BLaER1 (cell line): ENCODE results near the gene ABCA3.

ENCODE experiments used
- H3K27ac ChIP-seq: shearing (Covaris generic); formaldehyde crosslinking; 2 replicates; pipeline ENCODE4 v1.8.1; 2022
- H3K27me3 ChIP-seq: shearing (Covaris generic); formaldehyde crosslinking; 2 replicates; pipeline ENCODE4 v1.8.1; 2022
- H3K36me3 ChIP-seq: shearing (Covaris generic); formaldehyde crosslinking; 2 replicates; pipeline ENCODE4 v1.8.1; 2022
- H3K4me1 ChIP-seq: shearing (Covaris generic); formaldehyde crosslinking; 2 replicates; pipeline ENCODE4 v1.8.1; 2022
- H3K4me2 ChIP-seq: shearing (Covaris generic); formaldehyde crosslinking; 2 replicates; pipeline ENCODE4 v1.8.1; 2022
- H3K4me3 ChIP-seq: shearing (Covaris generic); formaldehyde crosslinking; 2 replicates; pipeline ENCODE4 v1.8.1; 2022
- H3K9ac ChIP-seq: shearing (Covaris generic); formaldehyde crosslinking; 2 replicates; pipeline ENCODE4 v1.8.1; 2022
- H3K9me3 ChIP-seq: shearing (Covaris generic); formaldehyde crosslinking; 2 replicates; pipeline ENCODE4 v1.8.1; 2022
- H4K20me1 ChIP-seq: shearing (Covaris generic); formaldehyde crosslinking; 2 replicates; pipeline ENCODE4 v1.8.1; 2022
- Cebpa-rat ChIP-seq: shearing (Covaris generic); IDR thresholded peaks from 2 replicates; pipeline ENCODE4 v1.8.1; 2022

The ABCA3 gene

DNA sequence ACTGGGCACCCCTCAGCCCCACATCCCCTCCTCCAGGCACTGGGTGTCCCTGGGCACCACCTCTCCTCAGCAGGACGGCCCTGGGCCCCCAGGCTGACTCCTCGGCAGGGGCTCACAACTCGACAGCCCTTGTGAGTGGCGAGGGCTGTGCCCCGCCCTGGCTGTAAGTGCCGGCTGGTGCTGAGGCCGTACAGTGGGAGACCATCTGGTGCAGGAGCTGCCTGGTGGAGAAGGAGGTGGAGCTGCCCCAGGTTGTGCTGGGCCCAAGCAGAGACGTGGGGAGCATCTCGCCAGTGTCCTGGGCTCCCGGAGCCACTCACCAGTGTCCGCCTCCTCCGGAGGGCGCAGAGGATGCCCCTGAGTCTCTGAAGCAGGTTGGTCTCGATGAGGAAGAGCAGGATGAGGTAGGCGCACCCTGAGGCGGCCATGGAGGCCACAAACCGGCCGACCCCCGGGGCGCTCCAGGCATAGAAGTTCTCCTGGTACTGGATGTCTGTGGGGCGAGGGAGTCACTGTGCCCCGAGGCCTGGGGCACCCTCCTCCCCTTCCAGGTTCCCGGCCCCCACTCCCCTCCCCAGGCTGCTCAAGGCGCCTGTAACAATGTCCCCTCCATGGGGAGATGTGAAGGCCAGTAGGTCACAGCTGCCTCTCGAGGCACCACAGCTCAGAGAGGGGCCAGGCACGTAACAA lies 57.5 kb downstream of the ABCA3 start:
- H3K4me1 ChIP-seq = peaks cover under 1% of the 10 kb centered on the region
- H3K27me3 ChIP-seq = no peaks in the 10 kb centered on the region
- peaks cover 27% of the 10 kb centered on the region; the same call in 1 of the 2 replicates for H3K36me3 ChIP-seq
- no peak overlapping the region for H3K4me3 ChIP-seq
- H3K27ac ChIP-seq = no peak overlapping the region
- H3K9ac ChIP-seq = no peak overlapping the region
- H3K4me2 ChIP-seq = no peak overlapping the region
- H3K9me3 ChIP-seq = no peaks in the 10 kb centered on the region
- TF ChIP-seq Cebpa-rat = no peak
- no peaks in the 10 kb centered on the region for H4K20me1 ChIP-seq

DNA sequence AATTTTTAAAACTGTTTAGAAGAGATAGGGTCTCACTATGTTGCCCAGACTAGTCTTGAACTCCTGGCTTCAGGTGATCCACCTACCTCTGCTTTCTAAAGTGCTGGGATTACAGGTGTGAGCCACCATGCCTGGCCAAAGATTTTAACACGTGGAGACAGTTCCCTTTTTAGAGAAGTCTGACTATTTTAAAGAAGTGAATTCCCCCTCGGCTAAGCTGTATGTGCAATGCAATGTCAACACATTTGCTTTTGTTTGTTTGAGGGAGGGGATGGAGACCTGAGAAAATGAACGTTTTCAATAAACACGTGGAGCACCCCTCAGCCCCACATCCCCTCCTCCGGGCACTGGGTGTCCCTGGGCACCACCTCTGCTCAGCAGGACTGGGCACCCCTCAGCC lies 58.3 kb downstream of the ABCA3 start:
- H3K4me3 ChIP-seq = no peak overlapping the region
- no peaks in the 10 kb centered on the region for H3K4me1 ChIP-seq
- no peak for TF ChIP-seq Cebpa-rat
- peaks cover 34% of the 10 kb centered on the region; the same call in 1 of the 2 replicates for H3K36me3 ChIP-seq
- no peak overlapping the region for H3K27ac ChIP-seq
- H4K20me1 ChIP-seq = no peaks in the 10 kb centered on the region
- no peak overlapping the region for H3K4me2 ChIP-seq
- H3K9ac ChIP-seq = no peak overlapping the region
- no peaks in the 10 kb centered on the region for H3K9me3 ChIP-seq
- H3K27me3 ChIP-seq = no peaks in the 10 kb centered on the region

DNA sequence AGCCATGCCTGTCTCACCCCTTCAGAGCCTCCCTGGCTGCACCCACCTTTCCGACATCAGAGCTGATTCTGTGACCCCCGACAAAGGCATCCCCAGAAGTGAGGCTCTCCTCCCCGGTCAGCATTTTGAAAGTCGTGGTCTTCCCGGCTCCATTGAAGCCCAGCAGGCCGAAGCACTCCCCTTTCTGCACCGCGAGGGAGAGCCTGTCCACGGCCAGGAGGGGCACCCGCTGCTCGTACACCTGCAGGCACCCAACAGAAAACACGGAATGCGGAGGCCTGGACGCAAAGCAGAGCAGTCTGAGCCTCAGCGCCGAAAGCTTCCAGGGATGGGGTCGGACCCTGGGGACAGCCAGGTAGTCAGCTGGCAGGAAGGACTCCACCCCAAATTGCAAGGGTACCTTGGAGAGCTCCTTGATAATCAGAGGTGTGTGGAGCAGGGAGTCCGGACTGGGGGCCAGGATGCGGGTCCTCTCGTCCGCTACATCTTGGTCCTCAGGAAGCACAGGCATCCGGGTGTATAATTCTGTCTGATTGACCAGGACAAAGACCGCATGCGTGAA lies 59.5 kb downstream of the ABCA3 start:
- Histone ChIP-seq H3K4me2 (no peak overlapping the region), H3K9ac (no peak overlapping the region), H3K36me3 (peaks cover 38% of the 10 kb centered on the region; the same call in 1 of the 2 replicates), H3K9me3 (no peaks in the 10 kb centered on the region), H4K20me1 (no peaks in the 10 kb centered on the region), H3K27me3 (no peaks in the 10 kb centered on the region), H3K27ac (no peak overlapping the region), H3K4me1 (peaks cover 4% of the 10 kb centered on the region), H3K4me3 (no peak overlapping the region)
- TF ChIP-seq Cebpa-rat = no peak

DNA sequence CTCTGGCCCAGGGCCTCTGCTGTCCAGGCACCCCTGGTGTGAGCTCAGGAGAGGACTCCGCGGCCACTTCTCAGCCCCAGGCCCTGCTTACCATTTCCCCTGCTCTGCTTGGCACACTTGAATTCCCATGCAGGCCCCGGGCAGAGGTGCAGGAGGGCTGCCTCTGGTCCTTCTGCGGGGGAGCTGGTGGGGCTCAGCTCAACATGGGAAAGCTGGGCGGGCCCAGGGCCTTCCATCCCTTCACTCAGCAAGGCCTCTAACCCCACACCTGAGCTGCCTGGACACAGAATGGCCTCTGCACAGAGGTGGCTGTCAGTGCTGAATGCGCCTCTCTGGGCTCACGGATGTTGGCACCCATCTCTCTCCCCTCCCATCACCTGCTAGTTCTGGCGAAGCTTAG lies 60.1 kb downstream of the ABCA3 start:
- peaks cover 8% of the 10 kb centered on the region for H3K4me1 ChIP-seq
- H3K4me2 ChIP-seq = no peak overlapping the region
- H3K27ac ChIP-seq = no peak overlapping the region
- H3K9ac ChIP-seq = no peak overlapping the region
- H3K36me3 ChIP-seq = peaks cover 41% of the 10 kb centered on the region; the same call in 1 of the 2 replicates
- H3K9me3 ChIP-seq = no peaks in the 10 kb centered on the region
- no peak overlapping the region for H3K4me3 ChIP-seq
- no peaks in the 10 kb centered on the region for H4K20me1 ChIP-seq
- TF ChIP-seq Cebpa-rat = no peak
- no peaks in the 10 kb centered on the region for H3K27me3 ChIP-seq

DNA sequence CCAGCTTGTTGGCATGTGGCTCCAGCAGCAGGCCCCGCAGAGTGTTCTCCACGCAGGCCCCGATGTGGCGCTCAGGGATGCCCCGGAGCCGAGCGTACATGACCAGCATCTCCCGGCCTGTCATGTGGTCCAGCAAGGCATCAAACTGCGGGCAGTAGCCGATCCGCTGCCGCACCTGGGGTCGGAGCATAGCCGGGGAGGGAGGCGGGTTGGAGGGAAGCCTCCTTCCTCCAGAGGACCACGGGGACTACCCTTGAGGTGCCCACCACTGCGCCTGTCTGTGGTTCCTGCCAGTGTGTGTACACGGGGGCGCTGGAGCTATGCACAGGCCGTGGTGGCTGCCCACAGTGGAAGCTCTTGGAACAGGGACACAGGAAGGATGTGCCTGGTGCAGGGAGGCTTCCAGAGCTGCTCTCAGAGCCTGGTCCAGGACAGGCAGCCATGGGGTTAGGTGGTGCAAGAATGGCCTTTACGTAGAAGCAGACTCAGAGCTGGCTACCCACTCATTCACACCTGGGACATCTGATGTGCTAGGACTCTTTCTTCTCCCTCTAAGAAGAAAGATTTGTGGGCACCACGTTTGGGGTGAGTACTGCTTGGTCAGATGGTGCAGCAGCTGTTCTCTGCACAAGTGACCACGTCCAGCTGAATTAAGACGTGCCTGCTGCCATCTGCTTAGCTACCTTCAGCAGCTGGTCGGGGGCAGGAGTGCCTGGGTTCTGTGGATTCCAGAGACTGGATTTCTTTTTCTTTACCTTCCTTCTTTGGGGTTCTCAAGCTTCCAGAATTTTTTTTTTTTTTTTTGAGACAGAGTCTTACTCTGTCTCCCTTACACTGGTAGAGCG lies 61.4 kb downstream of the ABCA3 start:
- TF ChIP-seq Cebpa-rat = no peak
- Histone ChIP-seq H3K9ac (no peak overlapping the region), H4K20me1 (no peaks in the 10 kb centered on the region), H3K4me3 (no peak overlapping the region), H3K9me3 (no peaks in the 10 kb centered on the region), H3K4me2 (no peak overlapping the region), H3K4me1 (peaks cover 8% of the 10 kb centered on the region), H3K27ac (no peak overlapping the region), H3K27me3 (no peaks in the 10 kb centered on the region), H3K36me3 (peaks cover 28% of the 10 kb centered on the region; the same call in 1 of the 2 replicates)

DNA sequence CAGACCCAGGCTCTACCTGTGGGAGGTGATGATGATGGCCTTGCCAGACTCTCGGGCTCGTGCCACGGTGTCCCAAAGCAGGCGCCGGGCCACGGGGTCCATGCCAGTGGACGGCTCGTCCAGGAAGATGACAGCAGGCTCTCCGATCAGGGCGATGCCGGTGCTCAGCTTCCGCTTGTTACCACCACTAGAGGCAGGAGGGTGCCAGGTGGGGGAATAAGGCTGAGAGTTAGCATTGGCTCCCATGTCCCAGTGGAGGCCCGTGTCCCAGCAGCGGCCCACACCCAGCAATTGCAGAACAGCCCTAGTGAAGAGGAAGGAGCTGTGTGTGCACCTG lies 62.3 kb downstream of the ABCA3 start:
- H3K4me1 ChIP-seq = peaks cover 8% of the 10 kb centered on the region
- no peak overlapping the region for H3K27ac ChIP-seq
- no peak overlapping the region for H3K4me2 ChIP-seq
- H3K9me3 ChIP-seq = no peaks in the 10 kb centered on the region
- no peak overlapping the region for H3K4me3 ChIP-seq
- peaks cover 26% of the 10 kb centered on the region; the same call in 1 of the 2 replicates for H3K36me3 ChIP-seq
- no peak overlapping the region for H3K9ac ChIP-seq
- no peaks in the 10 kb centered on the region for H4K20me1 ChIP-seq
- no peak for TF ChIP-seq Cebpa-rat
- no peaks in the 10 kb centered on the region for H3K27me3 ChIP-seq

DNA sequence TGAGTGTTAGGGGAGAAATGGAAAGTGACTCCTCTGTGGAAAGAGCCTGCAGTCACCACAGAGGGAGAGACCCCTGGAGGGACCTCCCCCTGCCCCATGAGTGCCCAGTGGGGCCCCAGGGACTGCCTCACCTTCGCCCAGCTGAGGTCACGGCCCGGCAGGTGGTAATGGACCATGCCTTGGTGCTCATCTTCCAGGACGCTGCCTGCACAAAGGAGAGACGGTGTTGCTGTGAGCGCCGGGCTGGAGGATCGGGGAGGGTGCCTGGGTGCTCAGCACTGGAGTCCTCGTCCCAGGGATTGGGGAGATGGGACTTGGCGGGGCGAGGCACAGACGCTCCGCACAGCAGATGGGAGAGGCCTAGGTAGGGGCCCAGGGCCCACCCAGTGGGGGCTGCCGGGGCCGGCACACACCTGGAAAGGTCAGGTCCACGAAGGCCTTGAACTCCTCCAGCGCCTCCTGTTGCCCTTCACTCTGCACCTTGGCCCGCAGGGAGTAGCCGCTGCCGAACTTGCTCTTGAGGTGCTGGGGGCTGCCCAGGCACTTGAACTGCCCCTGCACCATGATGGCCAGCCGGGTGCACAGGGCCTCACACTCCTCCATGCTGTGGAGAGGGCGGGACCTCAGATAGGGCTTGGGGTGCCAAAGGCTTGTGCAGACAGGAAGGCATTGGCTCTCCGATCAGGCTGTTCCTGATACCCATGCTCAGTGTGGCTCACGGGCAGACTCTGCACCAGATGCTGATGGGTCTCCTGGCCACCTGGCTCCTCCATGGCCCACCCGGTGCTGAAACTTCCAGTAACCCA lies 62.9 kb downstream of the ABCA3 start:
- no peak overlapping the region for H3K4me2 ChIP-seq
- H3K4me1 ChIP-seq = peaks cover 8% of the 10 kb centered on the region
- no peaks in the 10 kb centered on the region for H4K20me1 ChIP-seq
- no peak for TF ChIP-seq Cebpa-rat
- peaks cover 24% of the 10 kb centered on the region; the same call in 1 of the 2 replicates for H3K36me3 ChIP-seq
- no peak overlapping the region for H3K4me3 ChIP-seq
- H3K27me3 ChIP-seq = no peaks in the 10 kb centered on the region
- H3K27ac ChIP-seq = no peak overlapping the region
- no peaks in the 10 kb centered on the region for H3K9me3 ChIP-seq
- H3K9ac ChIP-seq = no peak overlapping the region

DNA sequence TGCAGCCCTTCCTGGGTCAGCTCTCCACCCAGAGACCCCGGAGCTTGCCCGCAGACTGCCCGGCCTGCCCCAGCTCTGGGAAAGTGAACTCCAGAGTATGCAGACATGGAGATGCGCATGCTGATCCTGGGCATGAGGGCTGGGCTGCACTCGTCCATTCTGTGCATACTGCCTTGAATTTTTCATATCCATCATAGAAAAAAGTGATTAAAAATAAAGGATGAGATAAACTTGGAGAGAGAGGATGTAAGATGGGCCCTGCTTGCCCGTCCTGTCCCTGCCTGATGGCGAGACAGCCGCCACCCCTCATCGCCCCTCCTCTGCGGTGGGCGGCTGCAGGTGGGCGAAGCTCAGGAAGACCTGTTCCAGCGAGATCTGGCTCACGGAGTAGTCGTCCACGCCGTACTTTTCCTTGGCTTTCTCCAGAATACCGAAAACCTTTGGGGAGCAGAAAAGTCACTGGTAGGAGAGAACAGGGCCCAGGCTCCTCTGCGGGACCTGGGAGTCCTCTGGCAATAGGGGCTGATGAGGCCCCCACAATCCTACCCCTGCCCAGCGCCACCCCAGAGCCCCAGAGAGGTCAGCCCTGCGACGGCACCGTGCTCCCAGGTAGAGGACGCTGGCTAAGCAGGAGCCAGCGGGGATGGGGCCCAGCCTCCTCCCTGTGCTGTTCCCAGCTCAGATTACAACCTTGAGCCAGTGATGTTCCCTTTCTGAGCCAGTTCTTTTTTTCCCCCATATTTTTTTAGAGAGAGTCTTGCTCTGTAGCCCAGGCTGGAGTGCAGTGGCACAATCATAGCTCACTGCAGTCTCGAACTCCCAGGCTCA lies 63.9 kb downstream of the ABCA3 start:
- peak overlapping the region; percentile 48; the same call in 1 of the 2 replicates for H3K9ac ChIP-seq
- H4K20me1 ChIP-seq = no peaks in the 10 kb centered on the region
- peak overlapping the region; percentile 32 for H3K4me2 ChIP-seq
- peaks cover 24% of the 10 kb centered on the region; the same call in 1 of the 2 replicates for H3K36me3 ChIP-seq
- H3K4me1 ChIP-seq = peaks cover 8% of the 10 kb centered on the region
- H3K4me3 ChIP-seq = no peak overlapping the region
- H3K27me3 ChIP-seq = no peaks in the 10 kb centered on the region
- TF ChIP-seq Cebpa-rat = no peak
- 0 out of 2 replicates have a peak overlapping the region, but pooled peaks have one; percentile 38 for H3K27ac ChIP-seq
- H3K9me3 ChIP-seq = no peaks in the 10 kb centered on the region
